GM12872 (cell line): ENCODE data around the gene TENM3.

Source experiments
- CTCF ChIP-seq: IDR thresholded peaks from 3 replicates; pipeline ENCODE4 v1.5.1; 2011; ENCODE audit warnings: low read depth, mild to moderate bottlenecking, low read length, moderate library complexity; ENCODE audit not compliant: insufficient read depth

The TENM3 gene

GRCh38 chr4:182765987-182766856 lies 523.0 kb downstream of the TENM3 start:
- no peak for TF ChIP-seq CTCF

- TF ChIP-seq CTCF = no peak
Observed at GRCh38 chr4:182766857-182767250, 523.7 kb downstream of the TENM3 start.

DNA sequence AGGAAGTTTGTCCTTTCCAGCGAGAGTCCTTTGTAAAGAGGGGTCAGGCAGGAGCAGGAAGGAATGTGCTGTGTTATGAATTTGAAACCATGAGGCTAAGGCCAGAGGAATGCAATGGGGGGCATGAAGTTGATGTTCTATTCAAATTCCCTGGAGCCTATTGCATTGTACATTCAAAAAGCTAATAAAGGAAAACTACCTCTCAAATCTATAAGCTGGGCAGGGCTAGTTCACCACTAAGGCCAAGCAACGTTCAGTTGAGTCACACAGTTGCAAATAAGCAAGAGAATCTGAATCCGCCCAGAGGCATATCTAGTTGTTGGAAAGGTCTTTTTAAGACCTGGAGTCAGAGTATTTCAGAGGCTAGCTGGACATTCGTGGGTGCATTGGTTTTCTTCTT lies 525.6 kb downstream of the TENM3 start:
- TF ChIP-seq CTCF = no peak

- TF ChIP-seq CTCF = no peak
Observed at GRCh38 chr4:182770259-182770995, 527.2 kb downstream of the TENM3 start.

DNA sequence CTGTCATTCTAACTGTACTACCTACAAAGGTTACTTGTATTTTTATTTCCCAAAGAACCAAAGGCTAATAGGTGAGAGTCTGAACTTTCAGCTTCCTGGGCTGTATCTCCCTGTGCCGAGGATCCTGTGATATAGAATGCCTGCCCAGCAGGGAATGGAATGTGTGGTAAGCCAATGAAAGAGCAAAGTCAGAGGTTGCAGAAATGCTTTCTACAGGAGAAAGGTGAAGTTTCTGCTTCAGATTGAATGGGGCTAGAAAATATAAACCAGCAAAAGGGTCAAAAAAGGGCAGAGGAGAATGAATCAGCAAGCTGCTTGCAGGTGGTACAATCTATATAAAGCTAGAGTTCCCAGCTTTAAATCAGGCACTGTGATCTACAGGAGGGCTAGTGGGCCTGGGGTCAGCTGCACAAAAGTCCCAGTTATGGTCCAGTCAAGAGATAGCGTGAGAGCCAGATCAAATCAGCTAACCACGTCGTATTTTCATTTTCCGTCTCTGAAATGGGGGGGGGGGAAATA lies 527.9 kb downstream of the TENM3 start:
- TF ChIP-seq CTCF = no peak

- no peak for TF ChIP-seq CTCF
Observed at GRCh38 chr4:182775075-182775474, 531.9 kb downstream of the TENM3 start.

DNA sequence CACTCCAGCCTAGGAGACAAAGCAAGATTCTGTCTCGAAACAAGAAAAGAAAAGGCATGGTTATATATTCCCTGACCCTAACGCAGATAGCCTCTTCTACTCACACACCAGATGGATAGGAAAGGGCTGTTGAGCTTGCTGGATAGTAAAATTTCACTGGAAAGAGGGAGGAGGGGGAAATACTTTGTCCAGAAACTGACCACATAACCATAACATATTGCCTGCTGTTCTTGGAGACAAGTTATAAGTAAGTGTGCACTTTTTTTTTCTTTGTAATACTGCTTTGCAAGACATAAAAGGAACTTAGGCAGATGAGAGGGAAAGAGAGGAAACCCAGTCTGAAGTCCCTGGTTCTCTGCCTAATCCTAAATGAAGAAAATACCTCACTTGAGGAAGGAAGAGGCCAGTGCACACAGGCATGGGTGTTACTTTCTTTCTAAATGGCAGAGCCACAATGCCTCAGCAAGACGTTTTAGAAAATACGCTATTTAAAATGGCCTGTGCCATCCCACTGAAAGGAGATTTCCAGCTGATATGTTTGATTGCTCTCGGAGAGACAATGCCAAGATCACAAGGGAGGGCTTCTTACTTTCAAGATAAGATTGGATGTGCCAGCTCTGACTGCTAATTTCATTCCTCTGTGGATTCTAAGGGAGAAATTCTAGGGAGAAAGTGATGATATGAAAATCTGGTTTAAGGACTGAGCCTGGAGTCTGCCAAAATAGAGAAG lies 533.3 kb downstream of the TENM3 start:
- no peak for TF ChIP-seq CTCF
